PC-9 (cell line): ENCODE data around the gene REC114. TPM values are rescaled to one million over a fixed set of nuclear protein-coding genes. Genes with fewer than 3 reads are reported as not detected.
"Not testable (repeated sequence)": the region's sequence is repeated elsewhere in the genome, so short reads cannot be mapped to it uniquely, and the experiment has no call there.

Source experiments
- BruUV-seq: library from RNA; stranded (reverse); fragments of 400-500 nt; replicated peaks from 2 replicates; lab custom pipeline; 2021; lab: Mats Ljungman, UMichigan
- CTCF ChIA-PET: fragments of 300-600 bp; sonication (Branson Sonifier 250); formaldehyde crosslinking; loops from one replicate; lab custom pipeline; 2022; ENCODE audit warnings: antibody characterized with exemption; lab: Charles Lee
- POLR2A ChIA-PET: fragments of 300-600 bp; sonication (Branson Sonifier 250); formaldehyde crosslinking; loops from one replicate; lab custom pipeline; 2022; ENCODE audit warnings: antibody characterized with exemption; ENCODE audit not compliant: unreplicated experiment; lab: Charles Lee
- DNase-seq, 2 experiments: peaks; one replicate each; pipeline versions ENCODE4 v3.0.0 to v3.0.0-alpha.2; 2015 to 2022; ENCODE audit warnings: mixed read lengths in 1 of 2
- H2AFZ ChIP-seq: fragments of 200-600 bp; sonication (generic); 2 replicates; pipeline ENCODE4 v1.8.1; 2017; ENCODE audit warnings: antibody characterized with exemption
- H3F3A ChIP-seq: fragments of 200-600 bp; sonication (generic); 2 replicates; pipeline ENCODE4 v1.8.1; 2017; ENCODE audit warnings: antibody characterized with exemption, mild to moderate bottlenecking, low read depth; ENCODE audit not compliant: insufficient read depth
- H3K27ac ChIP-seq: fragments of 200-600 bp; sonication (generic); 2 replicates; pipeline ENCODE4 v1.6.1; 2016; ENCODE audit warnings: mixed run types
- H3K27me3 ChIP-seq: fragments of 200-600 bp; sonication (generic); 2 replicates; pipeline ENCODE4 v1.6.1; 2016; ENCODE audit warnings: low read depth, mixed run types; ENCODE audit not compliant: insufficient read depth
- H3K36me3 ChIP-seq: fragments of 200-600 bp; sonication (generic); 2 replicates; pipeline ENCODE4 v1.6.1; 2016; ENCODE audit warnings: low read depth, mixed run types
- H3K4me1 ChIP-seq: fragments of 200-600 bp; sonication (generic); replicated peaks from 2 replicates; pipeline ENCODE4 v1.6.1; 2016; ENCODE audit warnings: mixed run types; ENCODE audit not compliant: insufficient read depth
- H3K4me2 ChIP-seq: fragments of 200-600 bp; sonication (generic); 2 replicates; pipeline ENCODE4 v1.6.1; 2017; ENCODE audit warnings: mixed run types
- H3K4me3 ChIP-seq: fragments of 200-600 bp; sonication (generic); 2 replicates; pipeline ENCODE4 v1.6.1; 2016; ENCODE audit warnings: mixed run types
- H3K79me2 ChIP-seq: fragments of 200-600 bp; sonication (generic); 2 replicates; pipeline ENCODE4 v1.6.1; 2017; ENCODE audit warnings: low read depth, mixed run types
- H3K9me2 ChIP-seq: fragments of 200-600 bp; sonication (generic); 2 replicates; pipeline ENCODE4 v1.8.1; 2017; ENCODE audit warnings: mild to moderate bottlenecking; ENCODE audit not compliant: insufficient read depth
- H3K9me3 ChIP-seq: fragments of 200-600 bp; sonication (generic); 2 replicates; pipeline ENCODE4 v1.8.1; 2016; ENCODE audit warnings: low read depth; ENCODE audit not compliant: insufficient read depth
- H4K20me1 ChIP-seq: fragments of 200-600 bp; sonication (generic); 2 replicates; pipeline ENCODE4 v1.8.1; 2017; ENCODE audit not compliant: insufficient read depth
- EZH2 ChIP-seq: fragments of 200-600 bp; sonication (generic); IDR thresholded peaks from 2 replicates; pipeline ENCODE4 v1.8.0; 2017; ENCODE audit warnings: antibody characterized with exemption, low read depth
- intact Hi-C: fragments of 100-400 bp; cut with micrococcal nuclease; formaldehyde crosslinking; loops from one replicate; pipeline ENCODE4 v1.10.0; 2022; ENCODE audit not compliant: unreplicated experiment
- total RNA-seq: library from RNA; stranded (reverse); gene quantifications from 2 replicates; pipeline ENCODE4 v1.2.3, GENCODE V29; 2021
- TF ChIP-seq, protein P1 (sequence below): fragments of 200-600 bp; sonication (generic); conservative IDR thresholded peaks from 2 replicates; pipeline ENCODE4 v1.6.1; 2017; ENCODE audit warnings: mixed run types, antibody characterized with exemption, mild to moderate bottlenecking, moderate library complexity

The REC114 gene
- total RNA-seq, 1 experiment from 2014 or later: not detected

DNA sequence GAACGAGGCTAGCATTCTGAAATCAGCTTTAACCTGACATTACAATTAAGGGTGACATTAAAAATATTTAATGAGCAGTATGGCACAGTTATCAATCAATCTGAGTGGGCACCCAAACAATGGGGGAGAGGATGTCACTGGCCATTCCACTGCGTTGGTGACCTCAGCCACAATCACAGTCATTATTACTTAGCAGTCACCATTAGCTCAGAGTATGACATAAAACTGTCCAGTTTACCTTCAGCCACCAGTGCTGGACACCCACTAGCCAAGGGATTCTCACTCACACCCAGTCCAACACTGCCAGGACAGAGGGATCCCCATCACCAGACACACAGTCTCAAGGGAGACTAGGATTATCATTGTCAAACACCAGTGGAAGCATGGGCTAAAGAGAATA, 17.5 kb upstream of the REC114 start:
- no TSS peak for BruUV-seq
- Histone ChIP-seq H2AFZ (no peak overlapping the region), H3K27me3 (no peaks in the 10 kb centered on the region; the same call in 1 of the 2 replicates), H3K4me3 (no peak overlapping the region), H3K36me3 (no peaks in the 10 kb centered on the region), H3K4me1 (no peaks in the 10 kb centered on the region), H3K79me2 (no peaks in the 10 kb centered on the region), H4K20me1 (no peaks in the 10 kb centered on the region), H3K4me2 (no peak overlapping the region), H3F3A (no peaks in the 10 kb centered on the region), H3K27ac (no peak overlapping the region), H3K9me2 (no peaks in the 10 kb centered on the region), H3K9me3 (no peaks in the 10 kb centered on the region)
- CTCF ChIA-PET: no interaction called here
- POLR2A ChIA-PET: interaction anchor here (0.5 to 0.6 kb wide), 2 partner anchors 44 to 198 kb away, joined by 5 to 30 read pairs; no protein-coding TSS in a partner anchor
- intact Hi-C loops: no loop called here
- no peak for TF ChIP-seq EZH2
- TF ChIP-seq, protein P1, sequence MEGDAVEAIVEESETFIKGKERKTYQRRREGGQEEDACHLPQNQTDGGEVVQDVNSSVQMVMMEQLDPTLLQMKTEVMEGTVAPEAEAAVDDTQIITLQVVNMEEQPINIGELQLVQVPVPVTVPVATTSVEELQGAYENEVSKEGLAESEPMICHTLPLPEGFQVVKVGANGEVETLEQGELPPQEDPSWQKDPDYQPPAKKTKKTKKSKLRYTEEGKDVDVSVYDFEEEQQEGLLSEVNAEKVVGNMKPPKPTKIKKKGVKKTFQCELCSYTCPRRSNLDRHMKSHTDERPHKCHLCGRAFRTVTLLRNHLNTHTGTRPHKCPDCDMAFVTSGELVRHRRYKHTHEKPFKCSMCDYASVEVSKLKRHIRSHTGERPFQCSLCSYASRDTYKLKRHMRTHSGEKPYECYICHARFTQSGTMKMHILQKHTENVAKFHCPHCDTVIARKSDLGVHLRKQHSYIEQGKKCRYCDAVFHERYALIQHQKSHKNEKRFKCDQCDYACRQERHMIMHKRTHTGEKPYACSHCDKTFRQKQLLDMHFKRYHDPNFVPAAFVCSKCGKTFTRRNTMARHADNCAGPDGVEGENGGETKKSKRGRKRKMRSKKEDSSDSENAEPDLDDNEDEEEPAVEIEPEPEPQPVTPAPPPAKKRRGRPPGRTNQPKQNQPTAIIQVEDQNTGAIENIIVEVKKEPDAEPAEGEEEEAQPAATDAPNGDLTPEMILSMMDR: no peak
- DNase-seq: no peak

DNA sequence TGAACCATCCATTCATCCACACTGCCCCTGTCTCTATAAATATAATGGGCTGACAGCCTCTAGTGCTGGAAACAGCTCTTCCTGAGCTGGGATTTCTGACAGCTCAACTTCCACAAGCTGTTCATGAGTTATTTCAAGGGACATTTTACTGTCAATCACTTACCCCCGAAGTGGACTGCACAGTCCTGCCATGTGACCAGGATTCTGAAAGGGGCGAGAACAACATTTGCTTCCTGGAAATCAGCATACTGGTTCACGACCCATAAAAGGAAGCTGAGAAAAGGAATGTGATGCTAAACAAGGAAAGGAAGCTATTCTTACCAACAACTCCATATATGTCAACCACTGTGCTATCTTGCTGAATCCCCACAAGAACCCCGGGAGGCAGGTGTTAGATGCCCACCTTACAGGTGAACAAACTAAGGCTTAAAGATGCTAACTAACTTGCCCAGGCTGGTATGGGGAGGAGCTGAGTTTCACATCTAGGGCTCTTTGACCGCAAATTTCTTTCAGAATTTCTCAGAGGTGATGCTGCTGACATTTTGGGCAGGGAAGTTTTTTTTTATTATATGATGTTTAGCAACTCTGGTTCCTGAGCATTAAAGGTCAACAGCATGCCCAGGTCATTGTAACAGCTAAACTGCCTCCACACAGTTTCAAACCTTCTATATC, 16.5 kb upstream of the REC114 start:
- Histone ChIP-seq H3K4me1 (no peaks in the 10 kb centered on the region), H4K20me1 (no peaks in the 10 kb centered on the region), H3K79me2 (no peaks in the 10 kb centered on the region), H3K27ac (no peak overlapping the region), H3K27me3 (no peaks in the 10 kb centered on the region; the same call in 1 of the 2 replicates), H3F3A (no peaks in the 10 kb centered on the region), H3K4me3 (no peak overlapping the region), H3K9me2 (no peaks in the 10 kb centered on the region), H3K9me3 (no peaks in the 10 kb centered on the region), H2AFZ (no peak overlapping the region), H3K4me2 (no peak overlapping the region), H3K36me3 (no peaks in the 10 kb centered on the region)
- intact Hi-C loops: no loop called here
- no peak for DNase-seq
- POLR2A ChIA-PET: no interaction called here
- CTCF ChIA-PET: no interaction called here
- TF ChIP-seq, protein P1: no peak
- no peak for TF ChIP-seq EZH2
- no TSS peak for BruUV-seq

DNA sequence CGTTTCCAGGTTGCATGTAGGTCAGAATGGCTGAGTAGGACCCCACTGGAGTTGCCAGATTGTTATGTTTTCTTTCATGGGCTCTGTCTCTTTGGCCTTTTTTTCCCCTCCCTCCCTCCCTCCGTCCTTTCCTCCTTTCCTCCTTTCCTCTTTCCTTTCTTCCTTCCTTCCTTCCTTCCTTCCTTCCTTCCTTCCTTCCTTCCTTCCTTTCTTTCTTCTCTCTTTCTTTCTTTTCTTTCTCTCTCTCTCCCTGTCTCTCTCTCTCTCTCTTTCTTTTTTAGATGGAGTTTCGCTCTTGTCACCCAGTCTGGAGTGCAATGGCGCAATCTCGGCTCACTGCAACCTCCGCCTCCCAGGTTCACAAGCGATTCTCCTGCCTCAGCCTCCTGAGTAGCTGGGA, 11.6 kb upstream of the REC114 start:
- H2AFZ ChIP-seq, H3K36me3 ChIP-seq, intact Hi-C loops, H3K4me3 ChIP-seq, H3K4me2 ChIP-seq, H3K9me2 ChIP-seq, H3K79me2 ChIP-seq, H3F3A ChIP-seq, H3K27ac ChIP-seq, BruUV-seq, DNase-seq, H3K4me1 ChIP-seq, H3K27me3 ChIP-seq, H3K9me3 ChIP-seq, POLR2A ChIA-PET, H4K20me1 ChIP-seq, CTCF ChIA-PET: not testable (repeated sequence)
